Liver (tissue), 9 donors: ENCODE results near the gene HMX2. TPM values are rescaled to one million over a fixed set of nuclear protein-coding genes. Genes with fewer than 3 reads are reported as not detected.

Experiments
- DNase-seq: peaks from one replicate; pipeline ENCODE4 v3.0.0-alpha.2; 2017; ENCODE audit warnings: low spot score
- H3K27ac ChIP-seq, 2 donors: one replicate each; pipeline ENCODE4 v1.7.0; 2013; ENCODE audit warnings: inconsistent platforms in 2 of 2, low read length in 2 of 2, control low read depth in 1 of 2, low read depth in 1 of 2, mild to moderate bottlenecking in 1 of 2
- H3K27me3 ChIP-seq, 4 donors: one replicate each; pipeline versions ENCODE4 v1.6.1 to v1.7.0; 2013; ENCODE audit warnings: low read length in 3 of 4, inconsistent platforms in 1 of 4, mild to moderate bottlenecking in 1 of 4, moderate library complexity in 1 of 4; ENCODE audit not compliant: control insufficient read depth in 4 of 4, insufficient read depth in 4 of 4
- H3K36me3 ChIP-seq, 4 donors: one replicate each; pipeline versions ENCODE4 v1.6.1 to v1.7.0; 2013; ENCODE audit warnings: low read length in 3 of 4, mild to moderate bottlenecking in 3 of 4, low read depth in 1 of 4, moderate library complexity in 1 of 4; ENCODE audit not compliant: control insufficient read depth in 4 of 4, insufficient read depth in 3 of 4
- H3K4me1 ChIP-seq, 4 donors: one replicate each; pipeline versions ENCODE4 v1.6.1 to v1.7.0; 2013; ENCODE audit warnings: low read length in 3 of 4, mild to moderate bottlenecking in 3 of 4, moderate library complexity in 1 of 4; ENCODE audit not compliant: control insufficient read depth in 4 of 4, insufficient read depth in 4 of 4
- H3K4me3 ChIP-seq, 3 donors: one replicate each; pipeline versions ENCODE4 v1.6.1 to v1.7.0; 2013; ENCODE audit warnings: low read length in 3 of 3, control low read depth in 1 of 3, low read depth in 1 of 3, mild to moderate bottlenecking in 1 of 3
- H3K9ac ChIP-seq, 2 donors: one replicate each; pipeline ENCODE4 v1.7.0; 2013; ENCODE audit warnings: low read length in 2 of 2, mild to moderate bottlenecking in 2 of 2, moderate library complexity in 2 of 2, control low read depth in 1 of 2, low read depth in 1 of 2
- H3K9me3 ChIP-seq, 4 donors: one replicate each; pipeline versions ENCODE4 v1.6.1 to v1.7.0; 2013; ENCODE audit warnings: low read length in 3 of 4; ENCODE audit not compliant: control insufficient read depth in 4 of 4
- ATF3 ChIP-seq: IDR thresholded peaks from 2 replicates; pipeline ENCODE4 v1.6.1; 2016; ENCODE audit warnings: antibody characterized with exemption
- EGR1 ChIP-seq, 2 donors: IDR thresholded peaks; 2 replicates each; pipeline ENCODE4 v1.6.1; 2016 to 2018; ENCODE audit warnings: antibody characterized with exemption in 2 of 2, low read depth in 2 of 2
- FOXA1 ChIP-seq: IDR thresholded peaks from 2 replicates; pipeline ENCODE4 v1.6.1; 2016; ENCODE audit warnings: antibody characterized with exemption
- FOXA2 ChIP-seq: IDR thresholded peaks from 2 replicates; pipeline ENCODE4 v1.6.1; 2016; ENCODE audit warnings: antibody characterized with exemption
- GABPA ChIP-seq, 2 donors: IDR thresholded peaks in 1 of 2; conservative IDR thresholded peaks in 1 of 2; 2 replicates each; pipeline ENCODE4 v1.6.1; 2016; ENCODE audit warnings: antibody characterized with exemption in 2 of 2, mild to moderate bottlenecking in 1 of 2, moderate library complexity in 1 of 2
- HNF4A ChIP-seq, 2 donors: conservative IDR thresholded peaks; 2 replicates each; pipeline ENCODE4 v1.6.1; 2016; ENCODE audit warnings: antibody characterized with exemption in 2 of 2, mild to moderate bottlenecking in 2 of 2
- HNF4G ChIP-seq: IDR thresholded peaks from 2 replicates; pipeline ENCODE4 v1.6.1; 2016; ENCODE audit warnings: antibody characterized with exemption
- JUND ChIP-seq, 2 donors: IDR thresholded peaks; 2 replicates each; pipeline ENCODE4 v1.6.1; 2016; ENCODE audit warnings: antibody characterized with exemption in 2 of 2
- MAX ChIP-seq: IDR thresholded peaks from 2 replicates; pipeline ENCODE4 v1.6.1; 2016; ENCODE audit warnings: antibody characterized with exemption
- NR2F2 ChIP-seq: IDR thresholded peaks from 2 replicates; pipeline ENCODE4 v1.6.1; 2016; ENCODE audit warnings: antibody characterized with exemption
- RAD21 ChIP-seq, 2 donors: IDR thresholded peaks; 2 replicates each; pipeline ENCODE4 v1.6.1; 2016; ENCODE audit warnings: antibody characterized with exemption in 2 of 2, mild to moderate bottlenecking in 2 of 2
- REST ChIP-seq: IDR thresholded peaks from 2 replicates; pipeline ENCODE4 v1.6.1; 2016; ENCODE audit warnings: antibody characterized with exemption, mild to moderate bottlenecking
- RXRA ChIP-seq, 2 donors: IDR thresholded peaks; 2 replicates each; pipeline ENCODE4 v1.6.1; 2017 to 2018; ENCODE audit warnings: antibody characterized with exemption in 2 of 2, mild to moderate bottlenecking in 1 of 2
- SP1 ChIP-seq: IDR thresholded peaks from 2 replicates; pipeline ENCODE4 v1.6.1; 2018; ENCODE audit warnings: antibody characterized with exemption, mild to moderate bottlenecking
- TAF1 ChIP-seq: conservative IDR thresholded peaks from 2 replicates; pipeline ENCODE4 v1.6.1; 2016; ENCODE audit warnings: antibody characterized with exemption, mild to moderate bottlenecking
- YY1 ChIP-seq: IDR thresholded peaks from 2 replicates; pipeline ENCODE4 v1.6.1; 2016; ENCODE audit warnings: antibody characterized with exemption, mild to moderate bottlenecking
- ZBTB33 ChIP-seq: IDR thresholded peaks from 2 replicates; pipeline ENCODE4 v1.6.1; 2016; ENCODE audit warnings: antibody characterized with exemption
- WGBS: extraction: QIAGEN DNeasy Blood & Tissue Kit; methylation state at CpG from one replicate; pipeline ENCODE4 v1.1.7; 2013; 5-methylcytosine and 5-hydroxymethylcytosine counted together
- polyA plus RNA-seq, 2 donors: library from polyadenylated mRNA; stranded (reverse) in 1 of 2; unstranded in 1 of 2; fragments of 200-250 nt in 1 of 2; fragments of >200 nt in 1 of 2; fragmentation: Nextera tagmentation in 1 of 2; extraction: Ambion mirVana in 1 of 2; gene quantifications; one replicate each; pipeline versions ENCODE4 v1.2.1 to v1.2.3, GENCODE V29; 2013 to 2015
- total RNA-seq, 2 donors: library from RNA; depleted of rRNA; stranded (reverse); fragments of >200 nt; gene quantifications; one replicate each; pipeline ENCODE4 v1.2.3, GENCODE V29; 2014
- TF ChIP-seq, protein P1 (sequence below): fragments of 150-350 bp; IDR thresholded peaks from 2 replicates; pipeline ENCODE4 v1.5.1; 2017; ENCODE audit warnings: improper control_type of control experiment, low read depth, low read length; ENCODE audit not compliant: missing input control
- donor health status: healthy.
- donor health status: healthy.
- donor health status: healthy.
- donor health status: healthy.
- donor health status: healthy.

Gene HMX2
- total and polyA plus RNA-seq, 4 donors, result not detected

GRCh38 chr10:123166618-123167017, 18.7 kb downstream of the HMX2 start:
- Histone ChIP-seq H3K27me3 (no peaks in the 10 kb centered on the region), H3K36me3 (peaks cover 10 to 34% (median 28%) of the 10 kb centered on the region in 4 donors), H3K4me3 (no peak overlapping the region), H3K9ac (no peak overlapping the region), H3K4me1 (peaks cover 0 to 6% (median 3%) of the 10 kb centered on the region in 4 donors), H3K9me3 (no peaks in the 10 kb centered on the region), H3K27ac (no peak overlapping the region)
- 98% methylated on average over 2 of the region's 2 CpGs for WGBS
- TF ChIP-seq RAD21 (IDR thresholded peaks at IDR 0.05) (no peak), ZBTB33 (no peak), YY1 (no peak), FOXA2 (no peak), HNF4G (no peak), HNF4A (conservative IDR thresholded peaks at IDR 0.05) (no peak)
- TF ChIP-seq, protein P1, sequence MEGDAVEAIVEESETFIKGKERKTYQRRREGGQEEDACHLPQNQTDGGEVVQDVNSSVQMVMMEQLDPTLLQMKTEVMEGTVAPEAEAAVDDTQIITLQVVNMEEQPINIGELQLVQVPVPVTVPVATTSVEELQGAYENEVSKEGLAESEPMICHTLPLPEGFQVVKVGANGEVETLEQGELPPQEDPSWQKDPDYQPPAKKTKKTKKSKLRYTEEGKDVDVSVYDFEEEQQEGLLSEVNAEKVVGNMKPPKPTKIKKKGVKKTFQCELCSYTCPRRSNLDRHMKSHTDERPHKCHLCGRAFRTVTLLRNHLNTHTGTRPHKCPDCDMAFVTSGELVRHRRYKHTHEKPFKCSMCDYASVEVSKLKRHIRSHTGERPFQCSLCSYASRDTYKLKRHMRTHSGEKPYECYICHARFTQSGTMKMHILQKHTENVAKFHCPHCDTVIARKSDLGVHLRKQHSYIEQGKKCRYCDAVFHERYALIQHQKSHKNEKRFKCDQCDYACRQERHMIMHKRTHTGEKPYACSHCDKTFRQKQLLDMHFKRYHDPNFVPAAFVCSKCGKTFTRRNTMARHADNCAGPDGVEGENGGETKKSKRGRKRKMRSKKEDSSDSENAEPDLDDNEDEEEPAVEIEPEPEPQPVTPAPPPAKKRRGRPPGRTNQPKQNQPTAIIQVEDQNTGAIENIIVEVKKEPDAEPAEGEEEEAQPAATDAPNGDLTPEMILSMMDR, result no peak
- no peak for DNase-seq

DNA sequence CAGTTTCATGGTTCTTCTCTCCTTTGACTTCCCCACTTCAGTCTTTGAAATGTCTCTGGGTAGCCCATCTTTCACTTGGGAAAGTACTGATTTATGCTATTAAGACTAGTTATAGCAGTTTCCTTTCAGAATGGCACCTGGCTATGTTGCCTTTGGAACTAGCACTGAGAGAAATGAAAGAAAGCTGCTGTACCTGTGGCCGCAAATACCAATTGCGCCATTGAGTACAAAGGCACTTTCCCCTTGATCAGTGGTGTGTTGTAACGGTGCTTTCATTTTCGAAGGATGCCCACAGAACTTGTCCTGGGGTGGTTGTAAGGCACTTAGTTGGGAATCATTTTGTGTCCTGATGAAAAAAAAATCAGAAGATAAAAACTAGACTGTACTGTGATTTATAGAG, 23.0 kb downstream of the HMX2 start:
- peak; percentile 23 for TF ChIP-seq HNF4G
- TF ChIP-seq, protein P1, result no peak
- no peak for TF ChIP-seq TAF1
- TF ChIP-seq ZBTB33, result no peak
- no peak for TF ChIP-seq MAX
- peak; percentile 56 for TF ChIP-seq SP1
- TF ChIP-seq YY1, result peak; percentile 85
- peak; percentile 19 to 62 for TF ChIP-seq RXRA (IDR thresholded peaks at IDR 0.05)
- peak; percentile 22 for TF ChIP-seq FOXA1
- TF ChIP-seq NR2F2, result no peak
- no peak for TF ChIP-seq FOXA2
- TF ChIP-seq ATF3, result peak; percentile 12
- TF ChIP-seq EGR1 (IDR thresholded peaks at IDR 0.05; ENCODE audit: low read depth in 2 of 2), result peak in 1 of 2 donors; percentile 28
- TF ChIP-seq JUND (IDR thresholded peaks at IDR 0.05), result peak in 1 of 2 donors; percentile 35
- TF ChIP-seq RAD21 (IDR thresholded peaks at IDR 0.05), result peak; percentile 53 to 58
- TF ChIP-seq HNF4A (conservative IDR thresholded peaks at IDR 0.05), result peak; percentile 73 to 84
- peak; percentile 17 for TF ChIP-seq REST
- peak in 1 of 2 donors; percentile 34 for TF ChIP-seq GABPA (IDR thresholded peaks at IDR 0.05 in 1 of 2, conservative IDR thresholded peaks at IDR 0.05 in 1 of 2)
- H3K4me1 ChIP-seq, result peaks cover 0 to 6% (median 3%) of the 10 kb centered on the region in 4 donors
- H3K9ac ChIP-seq, result no peak overlapping the region
- H3K9me3 ChIP-seq, result no peaks in the 10 kb centered on the region
- H3K4me3 ChIP-seq, result peak overlapping the region in 2 of 3 donors; percentile 15 to 30
- 50% methylated on average over 4 of the region's 4 CpGs for WGBS
- H3K27ac ChIP-seq, result peak overlapping the region; percentile 37 to 69
- no peak for DNase-seq
- peaks cover 0 to 5% (median 4%) of the 10 kb centered on the region in 4 donors for H3K36me3 ChIP-seq
- H3K27me3 ChIP-seq, result no peaks in the 10 kb centered on the region
